Nephron (organoid): Measurements from ENCODE around the gene BCL11A.

ENCODE experiments used
- H3K27ac Mint-ChIP-seq, 3 experiments: 2 replicates each; pipeline ENCODE4 v1.8.0; 2020; ENCODE audit warnings: mixed read lengths in 3 of 3, mild to moderate bottlenecking in 2 of 3, moderate library complexity in 1 of 3
- H3K27me3 Mint-ChIP-seq: 2 replicates; pipeline ENCODE4 v1.8.0; 2021; ENCODE audit warnings: low read depth, mild to moderate bottlenecking, moderate library complexity, mixed read lengths
- H3K36me3 Mint-ChIP-seq: 2 replicates; pipeline ENCODE4 v1.8.0; 2020; ENCODE audit warnings: low read depth, mixed read lengths
- H3K4me1 Mint-ChIP-seq: 2 replicates; pipeline ENCODE4 v1.8.0; 2020; ENCODE audit warnings: mixed read lengths
- H3K4me3 Mint-ChIP-seq, 3 experiments: 2 replicates each; pipeline ENCODE4 v1.8.0; 2020; ENCODE audit warnings: mild to moderate bottlenecking in 3 of 3, mixed read lengths in 3 of 3, moderate library complexity in 2 of 3
- H3K9me3 Mint-ChIP-seq: 2 replicates; pipeline ENCODE4 v1.8.0; 2020; ENCODE audit warnings: mixed read lengths
- TF ChIP-seq, protein P1 (sequence below), 3 experiments: fragments of 200-600 bp; sonication (generic); IDR thresholded peaks; one replicate each; pipeline ENCODE4 v1.5.0; 2021; ENCODE audit warnings: antibody characterized with exemption in 3 of 3; ENCODE audit not compliant: unreplicated experiment in 3 of 3

The BCL11A gene

GRCh38 chr2:60527762-60528161 is 25.7 kb downstream of the BCL11A start:
- H3K4me3 Mint-ChIP-seq, result peak overlapping the region in 2 of 3 experiments; percentile 32 to 35
- TF ChIP-seq, protein P1, sequence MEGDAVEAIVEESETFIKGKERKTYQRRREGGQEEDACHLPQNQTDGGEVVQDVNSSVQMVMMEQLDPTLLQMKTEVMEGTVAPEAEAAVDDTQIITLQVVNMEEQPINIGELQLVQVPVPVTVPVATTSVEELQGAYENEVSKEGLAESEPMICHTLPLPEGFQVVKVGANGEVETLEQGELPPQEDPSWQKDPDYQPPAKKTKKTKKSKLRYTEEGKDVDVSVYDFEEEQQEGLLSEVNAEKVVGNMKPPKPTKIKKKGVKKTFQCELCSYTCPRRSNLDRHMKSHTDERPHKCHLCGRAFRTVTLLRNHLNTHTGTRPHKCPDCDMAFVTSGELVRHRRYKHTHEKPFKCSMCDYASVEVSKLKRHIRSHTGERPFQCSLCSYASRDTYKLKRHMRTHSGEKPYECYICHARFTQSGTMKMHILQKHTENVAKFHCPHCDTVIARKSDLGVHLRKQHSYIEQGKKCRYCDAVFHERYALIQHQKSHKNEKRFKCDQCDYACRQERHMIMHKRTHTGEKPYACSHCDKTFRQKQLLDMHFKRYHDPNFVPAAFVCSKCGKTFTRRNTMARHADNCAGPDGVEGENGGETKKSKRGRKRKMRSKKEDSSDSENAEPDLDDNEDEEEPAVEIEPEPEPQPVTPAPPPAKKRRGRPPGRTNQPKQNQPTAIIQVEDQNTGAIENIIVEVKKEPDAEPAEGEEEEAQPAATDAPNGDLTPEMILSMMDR (IDR thresholded peaks at IDR 0.05; ENCODE audit: unreplicated experiment in 3 of 3), result no peak
- peaks cover 17% of the 10 kb centered on the region for H3K36me3 Mint-ChIP-seq

DNA sequence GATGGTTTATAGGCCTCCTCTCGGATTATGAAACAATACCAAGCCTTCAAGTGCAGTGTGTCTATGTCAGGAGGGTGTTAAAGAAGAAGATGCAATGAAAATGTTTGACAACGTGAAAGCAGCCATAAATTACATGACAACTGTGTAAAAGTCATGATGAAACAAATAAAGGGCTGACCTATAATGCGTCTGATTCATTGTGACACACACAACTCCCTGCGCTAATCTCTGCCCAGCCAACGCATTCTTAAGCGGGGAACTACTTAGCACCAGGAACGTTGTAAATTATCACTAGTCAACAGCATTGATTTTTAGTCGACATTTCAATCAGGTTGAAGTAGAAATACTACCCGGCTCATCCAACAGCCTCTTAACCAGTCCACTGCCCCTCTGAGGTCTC is 26.8 kb downstream of the BCL11A start:
- Mint-ChIP-seq H3K4me3 (no peak overlapping the region), H3K27ac (no peak overlapping the region)

More at GRCh38 chr2:60527762-60528161, 25.7 kb downstream of the BCL11A start:
- Mint-ChIP-seq H3K27ac (peak overlapping the region; percentile 68 to 94 (median 78)), H3K4me1 (peaks cover 78% of the 10 kb centered on the region), H3K27me3 (no peaks in the 10 kb centered on the region), H3K9me3 (no peaks in the 10 kb centered on the region)

DNA sequence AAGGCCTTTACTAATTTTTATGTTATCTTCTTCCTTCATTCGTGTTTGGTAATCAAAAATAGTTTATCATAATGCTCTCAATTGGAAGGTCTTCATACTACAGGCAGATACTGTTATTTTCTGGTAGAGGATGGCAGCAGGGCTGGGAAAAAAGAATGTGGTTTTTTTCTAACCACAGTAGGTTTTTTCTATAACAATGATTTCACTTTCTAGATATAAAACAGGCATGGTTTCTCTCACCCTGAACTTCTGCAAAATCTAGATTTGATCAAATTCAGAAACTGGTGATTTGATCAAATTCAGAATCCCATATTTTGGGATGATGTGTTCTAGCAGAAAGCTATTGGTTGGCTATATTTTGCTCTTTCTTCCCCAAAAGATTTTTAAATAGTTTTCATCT is 27.6 kb downstream of the BCL11A start:
- Mint-ChIP-seq H3K36me3 (peaks cover 25% of the 10 kb centered on the region), H3K27ac (no peak overlapping the region), H3K9me3 (no peaks in the 10 kb centered on the region), H3K4me3 (no peak overlapping the region), H3K4me1 (peaks cover 78% of the 10 kb centered on the region), H3K27me3 (no peaks in the 10 kb centered on the region)
- TF ChIP-seq, protein P1 (IDR thresholded peaks at IDR 0.05; ENCODE audit: unreplicated experiment in 3 of 3), result no peak

More for the DNA sequence above, 26.8 kb downstream of the BCL11A start:
- TF ChIP-seq, protein P1 (IDR thresholded peaks at IDR 0.05; ENCODE audit: unreplicated experiment in 3 of 3), result no peak
- peaks cover 23% of the 10 kb centered on the region for H3K36me3 Mint-ChIP-seq
- no peaks in the 10 kb centered on the region for H3K27me3 Mint-ChIP-seq
- H3K4me1 Mint-ChIP-seq, result peaks cover 78% of the 10 kb centered on the region
- H3K9me3 Mint-ChIP-seq, result no peaks in the 10 kb centered on the region

DNA sequence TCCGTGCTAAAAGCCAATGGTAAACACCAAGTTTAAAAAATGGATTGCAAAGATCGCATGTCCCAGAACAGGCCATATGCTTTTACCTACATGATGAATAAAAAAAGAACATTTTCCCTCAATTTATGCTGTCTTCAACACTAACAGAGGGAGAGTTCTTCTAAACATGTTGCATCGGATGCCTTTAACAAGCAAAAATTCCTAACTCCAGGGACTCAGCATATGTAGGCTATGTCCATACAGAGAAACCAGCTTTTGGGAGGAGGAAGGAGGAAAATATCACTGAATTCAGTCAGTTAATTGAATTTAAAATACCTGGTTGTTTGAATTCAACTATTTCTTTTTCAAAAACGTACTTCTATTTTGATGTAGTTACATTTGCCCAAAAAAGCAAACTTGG is 28.6 kb downstream of the BCL11A start:
- H3K27ac Mint-ChIP-seq, result no peak overlapping the region
- H3K4me3 Mint-ChIP-seq, result no peak overlapping the region
- H3K27me3 Mint-ChIP-seq, result no peaks in the 10 kb centered on the region
- TF ChIP-seq, protein P1 (IDR thresholded peaks at IDR 0.05; ENCODE audit: unreplicated experiment in 3 of 3), result no peak
- no peaks in the 10 kb centered on the region for H3K9me3 Mint-ChIP-seq
- peaks cover 25% of the 10 kb centered on the region for H3K36me3 Mint-ChIP-seq
- peaks cover 72% of the 10 kb centered on the region for H3K4me1 Mint-ChIP-seq

- H3K27ac Mint-ChIP-seq, result no peak overlapping the region
- H3K4me1 Mint-ChIP-seq, result peaks cover 63% of the 10 kb centered on the region
- H3K36me3 Mint-ChIP-seq, result peaks cover 28% of the 10 kb centered on the region
- H3K27me3 Mint-ChIP-seq, result no peaks in the 10 kb centered on the region
- TF ChIP-seq, protein P1 (IDR thresholded peaks at IDR 0.05; ENCODE audit: unreplicated experiment in 3 of 3), result no peak
- H3K9me3 Mint-ChIP-seq, result no peaks in the 10 kb centered on the region
- no peak overlapping the region for H3K4me3 Mint-ChIP-seq
These were observed 29.5 kb downstream of the BCL11A start for GRCh38 chr2:60523963-60524362.

GRCh38 chr2:60522462-60522861 is 31.0 kb downstream of the BCL11A start:
- Mint-ChIP-seq H3K4me3 (no peak overlapping the region), H3K9me3 (no peaks in the 10 kb centered on the region), H3K4me1 (peaks cover 48% of the 10 kb centered on the region), H3K36me3 (peaks cover 25% of the 10 kb centered on the region), H3K27ac (peak overlapping the region in 2 of 3 experiments; percentile 11 to 25), H3K27me3 (no peaks in the 10 kb centered on the region)
- TF ChIP-seq, protein P1 (IDR thresholded peaks at IDR 0.05; ENCODE audit: unreplicated experiment in 3 of 3), result no peak
